ENCODE measurements around the gene TMEM240.

- TF ChIP-seq CTCF (IDR thresholded peaks at IDR 0.05) (no peak), NFYB (CRISPR knock-in tag; conservative IDR thresholded peaks at IDR 0.05; ENCODE audit: low read depth) (no peak), CREB1 (CRISPR knock-in tag; IDR thresholded peaks at IDR 0.05) (no peak), TEAD1 (CRISPR knock-in tag; IDR thresholded peaks at IDR 0.05) (no peak), CDX4 (CRISPR knock-in tag; IDR thresholded peaks at IDR 0.05; ENCODE audit: borderline replicate concordance) (no peak), E2F4 (CRISPR knock-in tag; IDR thresholded peaks at IDR 0.05; ENCODE audit: borderline replicate concordance, low read depth) (no peak), USF2 (CRISPR knock-in tag; IDR thresholded peaks at IDR 0.05) (no peak)
Measured at GRCh38 chr1:1547011-1547410, 6.6 kb upstream of the TMEM240 start.
